IMR-90 (cell line): Measurements from ENCODE around the gene SERPIND1. TPM values are rescaled to one million over a fixed set of nuclear protein-coding genes. Genes with fewer than 3 reads are reported as not detected.

Experiments used
- ATAC-seq: fragments of 200-7000 bp; cut with Tn5 transposase; 2 replicates; pipeline ENCODE4 v1.9.1; 2020; ENCODE audit warnings: low read depth, mild to moderate bottlenecking, moderate library complexity
- BruUV-seq: library from RNA; stranded (reverse); fragments of 400-500 nt; replicated peaks from 2 replicates; lab custom pipeline; 2021; lab: Mats Ljungman, UMichigan
- CTCF ChIA-PET: fragments of 300-600 bp; formaldehyde crosslinking; extraction: SDS; loops from one replicate; lab custom pipeline; 2021; ENCODE audit warnings: antibody characterized with exemption; lab: Yijun Ruan, JAX
- POLR2A ChIA-PET: fragments of 300-600 bp; sonication (Branson Sonifier 250); formaldehyde crosslinking; loops from one replicate; lab custom pipeline; 2022; ENCODE audit warnings: antibody characterized with exemption; ENCODE audit not compliant: unreplicated experiment; lab: Charles Lee
- DNase-seq: peaks from one replicate; pipeline ENCODE4 v3.0.0; 2013
- H2AFZ ChIP-seq: replicated peaks from 2 replicates; pipeline ENCODE3; 2013; ENCODE audit warnings: low read length, mild to moderate bottlenecking; ENCODE audit not compliant: poor library complexity
- H2AK5ac ChIP-seq: 2 replicates; pipeline ENCODE4 v1.6.1; 2013; ENCODE audit warnings: low read depth, low read length, inconsistent platforms
- H2AK9ac ChIP-seq: replicated peaks from 2 replicates; pipeline ENCODE3; 2013; ENCODE audit warnings: mild to moderate bottlenecking, low read depth, low read length, moderate library complexity; ENCODE audit not compliant: poor library complexity
- H2BK120ac ChIP-seq: 2 replicates; pipeline ENCODE4 v1.6.1; 2013; ENCODE audit warnings: low read depth, low read length, inconsistent platforms
- H2BK15ac ChIP-seq: 3 replicates; pipeline ENCODE4 v1.6.1; 2013; ENCODE audit warnings: low read depth, low read length, inconsistent platforms
- H2BK20ac ChIP-seq: 2 replicates; pipeline ENCODE4 v1.6.1; 2013; ENCODE audit warnings: low read depth, mild to moderate bottlenecking, inconsistent platforms, low read length, moderate library complexity
- H2BK5ac ChIP-seq: 2 replicates; pipeline ENCODE4 v1.6.1; 2013; ENCODE audit warnings: mild to moderate bottlenecking, low read depth, low read length, inconsistent platforms; ENCODE audit not compliant: poor library complexity, severe bottlenecking
- H3K14ac ChIP-seq: replicated peaks from 2 replicates; pipeline ENCODE4 v1.6.1; 2013; ENCODE audit warnings: low read depth, low read length, inconsistent platforms
- H3K18ac ChIP-seq: 2 replicates; pipeline ENCODE4 v1.6.1; 2013; ENCODE audit warnings: low read depth, low read length, control low read depth
- H3K23ac ChIP-seq: 2 replicates; pipeline ENCODE4 v1.6.1; 2013; ENCODE audit warnings: low read depth, low read length, inconsistent platforms
- H3K27ac ChIP-seq: 2 replicates; pipeline ENCODE4 v1.5.1; 2013; ENCODE audit warnings: mild to moderate bottlenecking, control low read depth, low read length; ENCODE audit not compliant: insufficient read depth
- H3K27me3 ChIP-seq: 2 replicates; pipeline ENCODE4 v1.6.1; 2013; ENCODE audit warnings: low read length; ENCODE audit not compliant: control insufficient read depth, insufficient read depth
- H3K36me3 ChIP-seq: 2 replicates; pipeline ENCODE4 v1.6.1; 2013; ENCODE audit warnings: low read length, mixed read lengths; ENCODE audit not compliant: control insufficient read depth, insufficient read depth
- H3K4ac ChIP-seq: 2 replicates; pipeline ENCODE4 v1.6.1; 2013; ENCODE audit warnings: low read depth, low read length, inconsistent platforms
- H3K4me1 ChIP-seq: 2 replicates; pipeline ENCODE4 v1.6.1; 2013; ENCODE audit warnings: low read length, mixed read lengths; ENCODE audit not compliant: control insufficient read depth, insufficient read depth
- H3K4me2 ChIP-seq: 2 replicates; pipeline ENCODE4 v1.6.1; 2013; ENCODE audit warnings: low read depth, mild to moderate bottlenecking, control low read depth, low read length, moderate library complexity
- H3K4me3 ChIP-seq: 2 replicates; pipeline ENCODE4 v1.5.1; 2013; ENCODE audit warnings: low read depth, mild to moderate bottlenecking, control low read depth, low read length, moderate library complexity; ENCODE audit not compliant: insufficient read depth
- H3K56ac ChIP-seq: 2 replicates; pipeline ENCODE4 v1.6.1; 2013; ENCODE audit warnings: low read length, inconsistent platforms; ENCODE audit not compliant: insufficient read depth; ENCODE audit errors: extremely low read depth
- H3K79me1 ChIP-seq, 2 experiments: 2 replicates each; pipeline ENCODE4 v1.6.1; 2013; ENCODE audit warnings: low read length in 2 of 2, inconsistent platforms in 1 of 2, low read depth in 1 of 2
- H3K9ac ChIP-seq: 2 replicates; pipeline ENCODE4 v1.6.1; 2013; ENCODE audit warnings: low read depth, low read length, control low read depth
- H3K9me1 ChIP-seq: 2 replicates; pipeline ENCODE4 v1.6.1; 2013; ENCODE audit warnings: low read length, inconsistent platforms; ENCODE audit not compliant: insufficient read depth
- H3K9me3 ChIP-seq: 2 replicates; pipeline ENCODE4 v1.6.1; 2013; ENCODE audit warnings: low read length; ENCODE audit not compliant: control insufficient read depth, insufficient read depth
- H4K20me1 ChIP-seq: 2 replicates; pipeline ENCODE4 v1.6.1; 2013; ENCODE audit warnings: low read length, inconsistent platforms; ENCODE audit not compliant: insufficient read depth
- H4K5ac ChIP-seq: 2 replicates; pipeline ENCODE4 v1.6.1; 2013; ENCODE audit warnings: mild to moderate bottlenecking, low read depth, low read length, control low read depth
- H4K8ac ChIP-seq, 2 experiments: 2 replicates each; pipeline ENCODE4 v1.6.1; 2013; ENCODE audit warnings: low read depth in 2 of 2, low read length in 2 of 2, control low read depth in 1 of 2, inconsistent platforms in 1 of 2
- H4K91ac ChIP-seq: 2 replicates; pipeline ENCODE4 v1.6.1; 2013; ENCODE audit warnings: low read depth, low read length, inconsistent platforms; ENCODE audit not compliant: insufficient read depth
- CHD1 ChIP-seq: IDR thresholded peaks from 2 replicates; pipeline ENCODE4 v1.6.1; 2012; ENCODE audit warnings: low read depth, low read length, improper control_type of control experiment
- ELK1 ChIP-seq: fragments of 150-350 bp; IDR thresholded peaks from 2 replicates; pipeline ENCODE4 v1.6.1; 2016; ENCODE audit warnings: low read depth, mild to moderate bottlenecking, low read length, moderate library complexity, borderline replicate concordance
- FOS ChIP-seq: fragments of 150-350 bp; IDR thresholded peaks from 2 replicates; pipeline ENCODE4 v1.6.1; 2016; ENCODE audit warnings: low read depth, low read length
- MAFK ChIP-seq: IDR thresholded peaks from 2 replicates; pipeline ENCODE4 v1.6.1; 2012; ENCODE audit warnings: low read depth, low read length, improper control_type of control experiment
- MXI1 ChIP-seq: IDR thresholded peaks from 2 replicates; pipeline ENCODE4 v1.6.1; 2012; ENCODE audit warnings: low read depth, mild to moderate bottlenecking, low read length, moderate library complexity, borderline replicate concordance
- NFE2L2 ChIP-seq: fragments of 150-350 bp; IDR thresholded peaks from 2 replicates; pipeline ENCODE4 v1.6.1; 2016; ENCODE audit warnings: low read depth, mild to moderate bottlenecking, low read length
- POLR2A ChIP-seq: IDR thresholded peaks from 2 replicates; pipeline ENCODE4 v1.6.1; 2012; ENCODE audit warnings: mild to moderate bottlenecking, low read depth, low read length
- RAD21 ChIP-seq: IDR thresholded peaks from 2 replicates; pipeline ENCODE4 v1.6.1; 2012; ENCODE audit warnings: low read length, improper control_type of control experiment
- SMC3 ChIP-seq: fragments of 150-350 bp; IDR thresholded peaks from 2 replicates; pipeline ENCODE4 v1.6.1; 2016; ENCODE audit warnings: low read depth, mild to moderate bottlenecking, antibody characterized with exemption, low read length, moderate library complexity
- USF2 ChIP-seq: fragments of 150-350 bp; IDR thresholded peaks from 2 replicates; pipeline ENCODE4 v1.6.1; 2017; ENCODE audit warnings: mild to moderate bottlenecking, antibody characterized with exemption, low read length, low read depth
- WGBS, 2 experiments: methylation state at CpG; one replicate each; pipeline versions ENCODE4 v1.1.5 to v1.1.7; 2013; ENCODE audit warnings: missing lambda C conversion rate in 2 of 2; ENCODE audit not compliant: insufficient read length in 1 of 2; ENCODE audit errors: extremely low coverage in 2 of 2; 5-methylcytosine and 5-hydroxymethylcytosine counted together
- dilution Hi-C: fragments of 300-500 bp; cut with HindIII; formaldehyde crosslinking; loops from one replicate; pipeline ENCODE4 v1.14.3; 2018; ENCODE audit warnings: low sequenced_read_pairs; ENCODE audit not compliant: unreplicated experiment
- in situ Hi-C: fragments of 300-500 bp; cut with MboI; formaldehyde crosslinking; loops from 3 replicates; pipeline ENCODE4 v1.14.3; 2019; ENCODE audit warnings: low sequenced_read_pairs, inconsistent platforms, mixed read lengths
- intact Hi-C: fragments of 100-400 bp; cut with micrococcal nuclease; formaldehyde crosslinking; loops from 2 replicates; pipeline ENCODE4 v1.10.0; 2022
- polyA plus RNA-seq, 3 experiments: library from polyadenylated mRNA; depleted of rRNA; stranded (reverse); fragments of >200 nt; gene quantifications; 2 replicates each; pipeline ENCODE4 v1.2.3, GENCODE V29; 2012; ENCODE audit warnings: low replicate concordance in 1 of 3
- total RNA-seq: library from RNA; depleted of rRNA; stranded (reverse); fragments of >200 nt; gene quantifications from 2 replicates; pipeline ENCODE4 v1.2.3, GENCODE V29; 2012
- TF ChIP-seq, protein P1 (sequence below): conservative IDR thresholded peaks from 2 replicates; pipeline ENCODE4 v1.5.1; 2012; ENCODE audit warnings: mild to moderate bottlenecking, low read depth, low read length, improper control_type of control experiment

SERPIND1 gene
- total and polyA plus RNA-seq, 2 of the 4 experiments (the other 2 are of a cell fraction): 0.12 TPM; not detected in 1

- Histone ChIP-seq H3K9me3 (no peaks in the 10 kb centered on the region), H4K91ac (no peak overlapping the region), H2BK20ac (no peak overlapping the region), H3K14ac (no peak overlapping the region), H3K56ac (no peak overlapping the region), H2AFZ (no peak overlapping the region), H2AK5ac (no peak overlapping the region), H4K8ac (no peak overlapping the region), H2BK5ac (no peak overlapping the region), H3K4me2 (no peak overlapping the region), H4K5ac (no peak overlapping the region), H2BK120ac (no peak overlapping the region), H3K4ac (no peak overlapping the region), H3K4me3 (no peak overlapping the region), H3K36me3 (peaks cover 46% of the 10 kb centered on the region), H3K9me1 (no peaks in the 10 kb centered on the region), H3K27ac (no peak overlapping the region), H2AK9ac (no peak overlapping the region), H3K23ac (no peak overlapping the region), H3K27me3 (no peaks in the 10 kb centered on the region), H3K18ac (no peak overlapping the region), H2BK15ac (no peak overlapping the region), H4K20me1 (peaks cover 3% of the 10 kb centered on the region; the same call in 1 of the 2 replicates), H3K79me1 (no peaks in the 10 kb centered on the region), H3K9ac (no peak overlapping the region), H3K4me1 (no peaks in the 10 kb centered on the region)
- POLR2A ChIA-PET: no interaction called here
- DNase-seq (no peak), ATAC-seq (no peak)
- WGBS, 2 experiments: no CpG with 5 or more reads among the region's 2 CpGs
- in situ Hi-C loops: no loop called here
- intact Hi-C loops: no loop called here
- TF ChIP-seq POLR2A: no peak
- TF ChIP-seq, protein P1, sequence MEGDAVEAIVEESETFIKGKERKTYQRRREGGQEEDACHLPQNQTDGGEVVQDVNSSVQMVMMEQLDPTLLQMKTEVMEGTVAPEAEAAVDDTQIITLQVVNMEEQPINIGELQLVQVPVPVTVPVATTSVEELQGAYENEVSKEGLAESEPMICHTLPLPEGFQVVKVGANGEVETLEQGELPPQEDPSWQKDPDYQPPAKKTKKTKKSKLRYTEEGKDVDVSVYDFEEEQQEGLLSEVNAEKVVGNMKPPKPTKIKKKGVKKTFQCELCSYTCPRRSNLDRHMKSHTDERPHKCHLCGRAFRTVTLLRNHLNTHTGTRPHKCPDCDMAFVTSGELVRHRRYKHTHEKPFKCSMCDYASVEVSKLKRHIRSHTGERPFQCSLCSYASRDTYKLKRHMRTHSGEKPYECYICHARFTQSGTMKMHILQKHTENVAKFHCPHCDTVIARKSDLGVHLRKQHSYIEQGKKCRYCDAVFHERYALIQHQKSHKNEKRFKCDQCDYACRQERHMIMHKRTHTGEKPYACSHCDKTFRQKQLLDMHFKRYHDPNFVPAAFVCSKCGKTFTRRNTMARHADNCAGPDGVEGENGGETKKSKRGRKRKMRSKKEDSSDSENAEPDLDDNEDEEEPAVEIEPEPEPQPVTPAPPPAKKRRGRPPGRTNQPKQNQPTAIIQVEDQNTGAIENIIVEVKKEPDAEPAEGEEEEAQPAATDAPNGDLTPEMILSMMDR: no peak
- TF ChIP-seq USF2: no peak
- no peak for TF ChIP-seq CHD1
- TF ChIP-seq MXI1: no peak
- TF ChIP-seq FOS: no peak
- no peak for TF ChIP-seq NFE2L2
- no peak for TF ChIP-seq RAD21
- no peak for TF ChIP-seq ELK1
- TF ChIP-seq SMC3: no peak
- TF ChIP-seq MAFK: no peak
- CTCF ChIA-PET: interaction anchor here (0.5 kb wide), 1 partner anchor 191 kb away, joined by 3 read pairs; no protein-coding TSS in a partner anchor
- BruUV-seq: no TSS peak
- dilution Hi-C loops: no loop called here
These were observed 31.1 kb upstream of the SERPIND1 start for GRCh38 chr22:20742764-20743163.
